Measurements from ENCODE around the gene TFF1.

TFF1 gene

GRCh38 chr21:42407476-42407875, 41.1 kb upstream of the TFF1 start:
- Mint-ChIP-seq H3K4me1 (peaks cover 4% of the 10 kb centered on the region), H3K27ac (no peak overlapping the region), H3K9me3 (no peaks in the 10 kb centered on the region), H3K4me3 (no peak overlapping the region), H3K36me3 (ENCODE audit: low read depth) (no peaks in the 10 kb centered on the region), H3K27me3 (ENCODE audit: low read depth) (peaks cover 8% of the 10 kb centered on the region)
- TF ChIP-seq, protein P1, sequence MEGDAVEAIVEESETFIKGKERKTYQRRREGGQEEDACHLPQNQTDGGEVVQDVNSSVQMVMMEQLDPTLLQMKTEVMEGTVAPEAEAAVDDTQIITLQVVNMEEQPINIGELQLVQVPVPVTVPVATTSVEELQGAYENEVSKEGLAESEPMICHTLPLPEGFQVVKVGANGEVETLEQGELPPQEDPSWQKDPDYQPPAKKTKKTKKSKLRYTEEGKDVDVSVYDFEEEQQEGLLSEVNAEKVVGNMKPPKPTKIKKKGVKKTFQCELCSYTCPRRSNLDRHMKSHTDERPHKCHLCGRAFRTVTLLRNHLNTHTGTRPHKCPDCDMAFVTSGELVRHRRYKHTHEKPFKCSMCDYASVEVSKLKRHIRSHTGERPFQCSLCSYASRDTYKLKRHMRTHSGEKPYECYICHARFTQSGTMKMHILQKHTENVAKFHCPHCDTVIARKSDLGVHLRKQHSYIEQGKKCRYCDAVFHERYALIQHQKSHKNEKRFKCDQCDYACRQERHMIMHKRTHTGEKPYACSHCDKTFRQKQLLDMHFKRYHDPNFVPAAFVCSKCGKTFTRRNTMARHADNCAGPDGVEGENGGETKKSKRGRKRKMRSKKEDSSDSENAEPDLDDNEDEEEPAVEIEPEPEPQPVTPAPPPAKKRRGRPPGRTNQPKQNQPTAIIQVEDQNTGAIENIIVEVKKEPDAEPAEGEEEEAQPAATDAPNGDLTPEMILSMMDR (IDR thresholded peaks at IDR 0.05; ENCODE audit: unreplicated experiment in 3 of 3): no peak

GRCh38 chr21:42406866-42407265, 40.5 kb upstream of the TFF1 start:
- Mint-ChIP-seq H3K4me1 (peaks cover 4% of the 10 kb centered on the region), H3K4me3 (no peak overlapping the region)

GRCh38 chr21:42406201-42406621, 39.9 kb upstream of the TFF1 start:
- no peaks in the 10 kb centered on the region for H3K36me3 Mint-ChIP-seq (ENCODE audit: low read depth)
- H3K27ac Mint-ChIP-seq: no peak overlapping the region
- TF ChIP-seq, protein P1 (IDR thresholded peaks at IDR 0.05; ENCODE audit: unreplicated experiment in 3 of 3): no peak
- no peak overlapping the region for H3K4me3 Mint-ChIP-seq
- H3K4me1 Mint-ChIP-seq: peaks cover 4% of the 10 kb centered on the region
- H3K9me3 Mint-ChIP-seq: no peaks in the 10 kb centered on the region
- H3K27me3 Mint-ChIP-seq (ENCODE audit: low read depth): peaks cover 8% of the 10 kb centered on the region

More at GRCh38 chr21:42406866-42407265, 40.5 kb upstream of the TFF1 start:
- Mint-ChIP-seq H3K27ac (no peak overlapping the region), H3K9me3 (no peaks in the 10 kb centered on the region), H3K36me3 (ENCODE audit: low read depth) (no peaks in the 10 kb centered on the region), H3K27me3 (ENCODE audit: low read depth) (peaks cover 8% of the 10 kb centered on the region)
- TF ChIP-seq, protein P1 (IDR thresholded peaks at IDR 0.05; ENCODE audit: unreplicated experiment in 3 of 3): no peak

DNA sequence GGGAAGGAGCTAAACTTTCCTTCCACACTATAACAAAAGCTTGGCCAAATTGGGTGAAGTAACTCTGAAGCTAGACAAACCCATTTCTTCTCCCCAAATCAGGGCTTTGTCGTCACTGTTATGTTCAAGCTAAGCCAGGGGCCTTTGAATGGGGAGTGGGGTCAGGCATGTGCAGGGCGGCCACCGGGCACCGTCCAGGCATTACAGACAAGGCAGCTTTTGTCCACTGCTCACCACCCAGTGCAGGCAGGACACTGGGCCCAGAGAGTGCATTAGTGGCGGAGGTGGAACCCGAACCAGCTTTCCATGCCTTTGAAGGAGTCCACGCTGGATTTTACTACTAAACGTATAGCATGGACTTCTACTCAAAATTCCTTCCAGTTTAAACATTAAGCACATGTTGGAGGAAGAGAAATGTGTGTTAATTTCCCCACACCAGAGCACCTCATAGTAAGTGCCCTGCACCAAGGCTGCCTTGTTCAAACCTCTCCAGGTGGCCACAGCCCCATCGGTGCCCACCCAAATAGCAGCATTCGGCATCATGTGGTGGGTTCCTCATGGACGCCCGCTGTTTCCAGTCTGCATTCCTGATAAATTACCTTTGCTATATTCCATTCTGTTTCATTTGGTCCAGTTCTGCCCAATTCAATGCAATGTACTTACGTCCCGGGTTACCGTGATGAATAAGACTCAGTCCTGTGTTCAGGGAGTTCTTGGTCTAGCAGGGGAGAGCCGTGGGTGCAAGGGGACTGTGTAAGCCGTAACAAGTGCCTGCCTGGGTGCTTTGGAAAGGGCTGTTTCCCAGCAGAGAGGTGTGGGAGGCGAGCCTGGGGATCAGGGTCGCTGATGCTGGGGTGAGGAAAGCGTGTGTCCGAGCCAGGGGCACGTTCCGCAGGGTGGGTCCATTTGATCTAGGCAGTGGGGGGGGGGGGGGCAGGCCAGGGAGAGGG, 39.0 kb upstream of the TFF1 start:
- no peak overlapping the region for H3K27ac Mint-ChIP-seq
- H3K4me3 Mint-ChIP-seq: no peak overlapping the region
- TF ChIP-seq, protein P1 (IDR thresholded peaks at IDR 0.05; ENCODE audit: unreplicated experiment in 3 of 3): no peak
- peaks cover 4% of the 10 kb centered on the region for H3K4me1 Mint-ChIP-seq
- no peaks in the 10 kb centered on the region for H3K36me3 Mint-ChIP-seq (ENCODE audit: low read depth)
- peaks cover 8% of the 10 kb centered on the region for H3K27me3 Mint-ChIP-seq (ENCODE audit: low read depth)
- no peaks in the 10 kb centered on the region for H3K9me3 Mint-ChIP-seq

- Mint-ChIP-seq H3K27me3 (ENCODE audit: low read depth) (peaks cover 3% of the 10 kb centered on the region), H3K36me3 (ENCODE audit: low read depth) (no peaks in the 10 kb centered on the region), H3K4me1 (peaks cover 4% of the 10 kb centered on the region), H3K4me3 (no peak overlapping the region), H3K27ac (no peak overlapping the region), H3K9me3 (no peaks in the 10 kb centered on the region)
- TF ChIP-seq, protein P1 (IDR thresholded peaks at IDR 0.05; ENCODE audit: unreplicated experiment in 3 of 3): no peak
These were observed 38.2 kb upstream of the TFF1 start for GRCh38 chr21:42404539-42404938.

All from nephron (organoid).